Measurements from ENCODE around the gene B4GALT5.

The B4GALT5 gene

DNA sequence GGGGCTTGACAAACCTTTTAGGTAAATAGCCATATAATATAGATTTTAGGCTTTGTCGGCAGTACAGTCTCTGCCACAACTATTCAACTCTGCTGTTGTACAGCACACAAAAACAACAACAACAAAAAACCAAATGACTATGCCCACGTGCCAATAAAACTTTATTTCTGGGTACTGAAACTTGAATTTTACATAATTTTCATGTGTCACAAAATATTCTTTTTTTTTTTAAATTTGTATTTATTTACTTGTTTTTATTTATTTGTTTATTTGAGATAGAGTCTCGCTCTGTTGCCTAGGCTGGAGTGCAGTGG, 34.8 kb upstream of the B4GALT5 start:
- H3K4me3 ChIP-seq (ENCODE audit: low read depth, low read length): no peak overlapping the region
- DNase-seq (ENCODE audit: low read depth): no peak
- TF ChIP-seq, protein P1, sequence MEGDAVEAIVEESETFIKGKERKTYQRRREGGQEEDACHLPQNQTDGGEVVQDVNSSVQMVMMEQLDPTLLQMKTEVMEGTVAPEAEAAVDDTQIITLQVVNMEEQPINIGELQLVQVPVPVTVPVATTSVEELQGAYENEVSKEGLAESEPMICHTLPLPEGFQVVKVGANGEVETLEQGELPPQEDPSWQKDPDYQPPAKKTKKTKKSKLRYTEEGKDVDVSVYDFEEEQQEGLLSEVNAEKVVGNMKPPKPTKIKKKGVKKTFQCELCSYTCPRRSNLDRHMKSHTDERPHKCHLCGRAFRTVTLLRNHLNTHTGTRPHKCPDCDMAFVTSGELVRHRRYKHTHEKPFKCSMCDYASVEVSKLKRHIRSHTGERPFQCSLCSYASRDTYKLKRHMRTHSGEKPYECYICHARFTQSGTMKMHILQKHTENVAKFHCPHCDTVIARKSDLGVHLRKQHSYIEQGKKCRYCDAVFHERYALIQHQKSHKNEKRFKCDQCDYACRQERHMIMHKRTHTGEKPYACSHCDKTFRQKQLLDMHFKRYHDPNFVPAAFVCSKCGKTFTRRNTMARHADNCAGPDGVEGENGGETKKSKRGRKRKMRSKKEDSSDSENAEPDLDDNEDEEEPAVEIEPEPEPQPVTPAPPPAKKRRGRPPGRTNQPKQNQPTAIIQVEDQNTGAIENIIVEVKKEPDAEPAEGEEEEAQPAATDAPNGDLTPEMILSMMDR (IDR thresholded peaks at IDR 0.05; ENCODE audit: insufficient read depth, low read depth, low read length, missing control alignments): no peak

DNA sequence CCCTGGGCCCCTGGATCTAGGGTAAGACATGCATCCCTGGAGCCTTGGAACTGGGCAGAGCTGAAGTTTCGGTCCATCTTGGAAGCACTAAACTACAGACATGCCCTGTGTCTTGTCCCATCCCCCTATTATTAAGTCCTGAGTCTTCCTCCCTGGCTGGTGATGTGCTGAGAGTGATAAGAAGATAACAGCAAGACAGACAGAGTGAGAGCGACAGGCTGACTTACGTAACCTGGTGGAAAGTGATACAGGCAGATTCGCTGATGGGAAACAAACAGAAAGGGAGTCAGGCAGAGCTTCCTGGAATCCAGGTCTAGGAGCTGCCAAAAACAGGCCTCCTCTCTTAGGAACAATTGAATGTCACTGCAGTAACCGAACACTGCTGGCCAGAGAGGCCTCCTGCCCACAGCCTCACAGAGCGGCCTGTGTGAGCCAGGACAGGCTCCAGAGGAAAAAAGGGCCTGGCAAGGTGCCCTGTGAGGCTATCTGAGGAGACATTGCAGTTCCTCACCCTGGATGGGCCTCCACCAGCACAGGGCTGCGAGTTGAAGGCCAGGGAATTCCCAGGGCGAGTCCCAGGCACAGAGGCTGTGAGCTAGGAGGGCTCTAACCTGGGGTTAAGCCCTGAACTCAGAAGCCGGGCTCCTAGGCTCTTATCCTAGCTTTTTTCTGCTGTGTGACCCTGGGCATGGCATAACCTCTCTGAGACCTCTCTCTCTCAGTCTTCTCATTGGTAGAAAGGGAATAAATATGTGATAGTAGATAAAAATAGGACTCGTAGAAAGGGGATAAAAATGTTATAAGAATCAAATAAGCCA, 34.2 kb upstream of the B4GALT5 start:
- DNase-seq (ENCODE audit: low read depth): peak; percentile 11
- H3K4me3 ChIP-seq (ENCODE audit: low read depth, low read length): no peak overlapping the region
- TF ChIP-seq, protein P1 (IDR thresholded peaks at IDR 0.05; ENCODE audit: insufficient read depth, low read depth, low read length, missing control alignments): no peak

DNA sequence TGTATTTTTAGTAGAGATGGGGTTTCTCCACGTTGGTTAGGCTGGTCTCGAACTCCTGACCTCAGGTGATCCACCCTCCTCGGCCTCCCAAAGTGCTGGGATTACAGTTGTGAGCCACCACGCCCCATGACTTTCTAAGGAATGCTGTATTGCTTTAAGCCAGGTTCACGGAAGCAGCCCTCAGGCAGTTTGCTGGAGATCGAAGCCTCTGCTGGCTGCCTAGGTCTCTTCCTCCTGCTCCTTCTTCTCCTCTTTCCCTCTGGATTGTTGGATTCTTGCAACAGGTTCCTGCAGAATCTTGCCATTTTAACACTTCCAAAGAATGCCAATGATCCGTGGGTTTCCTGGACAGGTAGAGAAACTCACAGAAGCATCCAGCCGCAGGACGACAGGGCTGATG, 29.3 kb upstream of the B4GALT5 start:
- no peak overlapping the region for H3K4me3 ChIP-seq (ENCODE audit: low read depth, low read length)
- no peak for DNase-seq (ENCODE audit: low read depth)
- TF ChIP-seq, protein P1 (IDR thresholded peaks at IDR 0.05; ENCODE audit: insufficient read depth, low read depth, low read length, missing control alignments): no peak

DNA sequence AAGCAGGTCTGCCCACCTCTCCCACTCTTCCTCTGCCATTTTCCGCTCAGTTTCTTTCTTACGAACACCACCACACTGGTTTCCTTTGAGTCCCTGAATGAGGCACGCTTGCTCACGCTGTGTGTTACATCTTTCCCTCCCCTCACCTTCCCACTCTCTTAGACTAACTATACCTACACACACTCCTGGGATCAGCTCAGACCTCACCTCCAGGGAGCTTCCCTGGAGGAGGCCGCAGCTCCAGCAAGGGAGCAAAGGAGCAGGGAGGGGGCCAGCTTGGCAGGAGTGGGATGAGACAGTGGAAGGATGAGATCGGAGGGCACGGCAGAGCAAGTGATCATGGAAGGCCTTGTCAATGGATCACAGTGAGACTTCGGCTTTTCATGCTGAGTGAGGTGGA, 28.3 kb upstream of the B4GALT5 start:
- DNase-seq (ENCODE audit: low read depth): no peak
- H3K4me3 ChIP-seq (ENCODE audit: low read depth, low read length): no peak overlapping the region
- TF ChIP-seq, protein P1 (IDR thresholded peaks at IDR 0.05; ENCODE audit: insufficient read depth, low read depth, low read length, missing control alignments): no peak

DNA sequence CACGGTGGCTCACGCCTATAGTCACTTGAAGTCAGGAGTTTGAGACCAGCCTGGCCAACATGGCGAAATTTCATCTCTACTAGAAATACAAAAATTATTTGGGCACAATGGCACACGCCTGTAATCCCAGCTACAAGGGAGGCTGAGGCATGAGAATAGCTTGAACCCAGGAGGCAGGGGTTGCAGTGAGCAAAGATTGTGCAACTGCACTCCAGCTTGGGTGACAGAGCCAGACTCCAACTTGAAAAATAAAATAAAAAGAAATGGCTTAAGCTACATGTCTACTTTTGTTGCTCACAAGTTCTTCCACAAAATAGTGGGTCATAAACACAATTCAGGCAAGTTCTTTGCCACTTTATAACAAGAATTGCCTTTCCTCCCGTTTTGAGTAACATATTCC, 27.1 kb upstream of the B4GALT5 start:
- no peak for DNase-seq (ENCODE audit: low read depth)
- no peak overlapping the region for H3K4me3 ChIP-seq (ENCODE audit: low read depth, low read length)
- TF ChIP-seq, protein P1 (IDR thresholded peaks at IDR 0.05; ENCODE audit: insufficient read depth, low read depth, low read length, missing control alignments): no peak

DNA sequence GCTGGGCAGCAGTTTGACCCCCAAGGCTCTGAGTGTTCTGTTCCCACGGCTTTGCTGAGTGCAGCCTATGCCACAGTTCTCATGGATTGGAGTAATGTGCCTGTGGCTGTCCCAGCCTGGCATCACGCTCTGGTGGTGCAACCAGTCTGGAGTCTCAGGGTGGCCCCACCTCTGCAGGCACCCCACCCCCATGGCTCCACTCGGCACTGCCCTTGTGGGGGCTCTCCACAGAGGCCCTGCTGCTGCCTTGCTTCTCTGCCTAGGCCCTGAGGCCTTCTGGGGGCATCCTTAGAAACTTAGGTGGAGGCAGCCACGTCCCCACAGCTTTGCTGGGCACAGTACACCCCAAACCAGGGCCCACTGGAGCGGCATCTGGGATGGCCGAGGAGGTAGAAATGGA, 25.4 kb upstream of the B4GALT5 start:
- H3K4me3 ChIP-seq (ENCODE audit: low read depth, low read length): no peak overlapping the region
- TF ChIP-seq, protein P1 (IDR thresholded peaks at IDR 0.05; ENCODE audit: insufficient read depth, low read depth, low read length, missing control alignments): no peak
- no peak for DNase-seq (ENCODE audit: low read depth)

DNA sequence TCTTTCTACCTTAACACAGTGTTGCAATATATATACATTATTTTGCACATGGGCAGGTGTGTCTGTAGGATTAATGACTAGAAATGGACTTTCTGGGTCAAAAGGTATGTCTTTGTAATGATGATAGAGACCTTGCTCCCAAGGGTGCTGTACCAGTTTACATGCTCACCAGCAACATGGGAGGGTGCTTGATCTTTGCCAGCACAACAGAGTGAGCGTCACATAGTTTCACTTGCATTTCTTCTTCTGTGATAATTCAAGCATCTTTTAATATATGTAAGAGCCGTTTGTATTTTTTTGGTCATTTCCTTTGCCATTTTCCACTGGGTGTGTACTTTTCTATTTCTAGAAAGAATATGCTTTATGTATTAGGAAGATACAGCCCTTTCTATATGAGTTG, 23.6 kb upstream of the B4GALT5 start:
- TF ChIP-seq, protein P1 (IDR thresholded peaks at IDR 0.05; ENCODE audit: insufficient read depth, low read depth, low read length, missing control alignments): no peak
- H3K4me3 ChIP-seq (ENCODE audit: low read depth, low read length): no peak overlapping the region
- DNase-seq (ENCODE audit: low read depth): peak; percentile 15

All from GM12865 (cell line).